ENCODE measurements around the gene NFKBIB.

NFKBIB gene

DNA sequence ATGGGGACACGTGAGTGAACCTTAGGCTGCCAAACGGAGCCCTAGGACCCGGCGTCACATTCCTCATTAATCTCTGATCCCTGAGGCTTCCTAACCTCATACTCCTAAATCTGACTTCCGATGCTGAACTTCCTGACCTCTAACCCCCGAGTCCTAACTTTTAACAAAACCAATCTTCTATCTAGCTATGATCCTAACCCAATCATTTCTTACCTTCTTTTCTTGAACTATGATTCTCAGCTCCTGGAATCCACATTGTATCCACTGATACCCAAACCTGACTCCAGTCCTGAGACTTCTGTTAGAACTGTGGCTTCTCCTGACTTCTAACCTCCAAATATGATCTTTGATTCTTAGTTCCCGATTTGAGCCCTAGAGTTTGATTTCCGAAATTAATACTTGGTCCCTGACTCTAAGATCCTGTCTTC is 447 bp downstream of the NFKBIB start:
- in situ Hi-C loops (cut with MboI; ENCODE audit: low pct_unique_long_range_greater_than_20kb, low sequenced_read_pairs) = no loop called here
- no peak for DNase-seq

DNA sequence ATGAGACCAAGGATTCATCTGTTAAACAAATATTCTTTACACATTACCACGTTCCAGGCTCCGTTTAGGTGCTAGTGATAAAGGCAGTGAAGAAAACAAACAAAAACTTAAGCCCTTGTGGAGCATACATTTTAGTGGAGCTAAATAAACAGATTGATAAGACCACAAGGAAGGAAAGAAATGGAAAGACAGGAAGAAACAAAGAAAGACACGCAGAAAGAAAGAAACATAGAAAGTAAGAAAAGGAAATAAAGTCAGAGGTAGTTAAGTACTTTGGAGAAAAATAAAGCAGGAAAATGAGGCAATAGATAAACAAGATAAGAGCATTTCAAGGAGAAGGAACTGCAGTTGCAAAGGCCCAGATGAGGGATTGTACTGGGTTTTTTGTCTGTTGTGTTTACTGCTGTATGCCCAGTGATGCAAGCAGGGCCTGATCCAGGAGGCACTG is 998 bp downstream of the NFKBIB start:
- in situ Hi-C loops (cut with MboI; ENCODE audit: low pct_unique_long_range_greater_than_20kb, low sequenced_read_pairs) = no loop called here
- peak; percentile 16 for DNase-seq

DNA sequence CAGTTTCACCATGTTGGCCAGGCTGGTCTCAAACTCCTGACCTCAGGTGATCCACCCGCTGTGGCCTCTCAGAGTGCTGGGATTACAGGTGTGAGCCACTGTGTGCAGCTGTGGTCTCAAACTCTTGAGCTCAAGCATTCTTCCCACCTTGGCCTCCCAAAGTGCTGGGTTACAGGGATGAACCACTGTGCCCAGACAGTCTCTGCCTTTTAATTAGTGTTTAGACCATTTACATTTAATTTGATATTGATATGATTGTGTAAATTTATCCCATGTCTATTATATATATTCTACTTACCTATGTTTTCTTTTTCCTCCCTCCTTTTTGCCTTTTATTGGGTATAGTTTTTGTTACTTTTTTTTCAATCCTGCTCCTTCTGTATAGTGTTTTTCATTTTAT is 1.9 kb downstream of the NFKBIB start:
- in situ Hi-C loops (cut with MboI; ENCODE audit: low pct_unique_long_range_greater_than_20kb, low sequenced_read_pairs) = no loop called here
- DNase-seq = no peak

DNA sequence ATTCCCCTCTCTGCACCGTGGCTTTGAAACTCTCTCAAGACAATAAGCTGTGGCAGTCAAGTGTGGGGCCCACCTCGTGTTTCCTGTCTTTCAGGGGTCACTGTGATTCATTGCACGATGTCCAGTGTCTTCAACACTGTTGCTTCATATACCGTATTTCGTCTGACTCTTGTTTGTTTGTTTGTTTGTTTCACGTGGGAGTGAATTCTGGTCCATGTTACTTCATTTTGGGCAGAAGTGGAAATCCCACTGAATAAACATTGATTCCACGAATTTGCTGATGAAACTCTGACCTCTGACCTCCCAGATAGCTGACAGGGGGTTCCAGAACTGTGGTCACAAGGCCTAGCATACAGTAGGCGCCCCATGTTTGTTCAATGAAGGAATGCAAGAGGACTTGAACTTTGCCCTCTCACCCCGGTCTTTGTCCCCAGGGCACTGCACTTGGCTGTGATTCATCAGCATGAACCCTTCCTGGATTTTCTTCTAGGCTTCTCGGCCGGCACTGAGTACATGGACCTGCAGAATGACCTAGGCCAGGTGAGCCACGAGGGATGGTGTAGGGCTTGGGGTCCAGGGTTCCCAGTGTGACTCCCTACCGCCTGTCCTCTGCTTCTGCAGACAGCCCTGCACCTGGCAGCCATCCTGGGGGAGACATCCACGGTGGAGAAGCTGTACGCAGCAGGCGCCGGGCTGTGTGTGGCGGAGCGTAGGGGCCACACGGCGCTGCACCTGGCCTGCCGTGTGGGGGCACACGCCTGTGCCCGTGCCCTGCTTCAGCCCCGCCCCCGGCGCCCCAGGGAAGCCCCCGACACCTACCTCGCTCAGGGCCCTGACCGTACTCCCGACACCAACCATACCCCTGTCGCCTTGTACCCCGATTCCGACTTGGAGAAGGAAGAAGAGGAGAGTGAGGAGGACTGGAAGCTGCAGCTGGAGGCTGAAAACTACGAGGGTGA is 5.1 kb downstream of the NFKBIB start:
- no peak for DNase-seq
- in situ Hi-C loops (cut with MboI; ENCODE audit: low pct_unique_long_range_greater_than_20kb, low sequenced_read_pairs) = no loop called here

DNA sequence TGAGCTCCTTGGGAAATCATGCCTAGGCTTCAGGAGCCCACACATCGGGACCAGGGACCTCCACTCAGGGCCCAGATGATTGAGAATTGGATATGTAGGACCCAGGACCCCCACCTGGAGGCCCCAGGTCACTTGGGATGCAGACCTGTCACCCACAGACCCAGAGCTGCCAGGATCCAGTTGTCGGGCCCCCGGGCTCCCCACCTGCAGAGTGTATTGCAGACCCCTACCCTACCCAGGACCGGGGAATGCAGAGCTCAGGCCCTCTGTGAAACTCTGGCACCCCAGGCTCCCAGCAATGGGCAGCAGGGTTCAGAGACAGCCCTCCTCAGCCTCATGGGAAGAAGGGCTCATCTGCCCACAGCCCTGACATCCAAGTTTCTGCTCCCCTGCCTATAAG is 5.9 kb downstream of the NFKBIB start:
- DNase-seq = no peak
- in situ Hi-C loops (cut with MboI; ENCODE audit: low pct_unique_long_range_greater_than_20kb, low sequenced_read_pairs) = no loop called here

DNA sequence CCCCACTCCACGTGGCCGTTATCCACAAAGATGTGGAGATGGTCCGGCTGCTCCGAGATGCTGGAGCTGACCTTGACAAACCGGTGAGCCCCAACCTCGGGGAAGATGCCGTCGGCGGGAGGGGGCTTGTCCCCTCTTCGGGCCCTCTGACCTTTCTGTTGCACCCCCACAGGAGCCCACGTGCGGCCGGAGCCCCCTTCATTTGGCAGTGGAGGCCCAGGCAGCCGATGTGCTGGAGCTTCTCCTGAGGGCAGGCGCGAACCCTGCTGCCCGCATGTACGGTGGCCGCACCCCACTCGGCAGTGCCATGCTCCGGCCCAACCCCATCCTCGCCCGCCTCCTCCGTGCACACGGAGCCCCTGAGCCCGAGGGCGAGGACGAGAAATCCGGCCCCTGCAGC is 7.5 kb downstream of the NFKBIB start:
- DNase-seq = no peak
- in situ Hi-C loops (cut with MboI; ENCODE audit: low pct_unique_long_range_greater_than_20kb, low sequenced_read_pairs) = no loop called here

DNA sequence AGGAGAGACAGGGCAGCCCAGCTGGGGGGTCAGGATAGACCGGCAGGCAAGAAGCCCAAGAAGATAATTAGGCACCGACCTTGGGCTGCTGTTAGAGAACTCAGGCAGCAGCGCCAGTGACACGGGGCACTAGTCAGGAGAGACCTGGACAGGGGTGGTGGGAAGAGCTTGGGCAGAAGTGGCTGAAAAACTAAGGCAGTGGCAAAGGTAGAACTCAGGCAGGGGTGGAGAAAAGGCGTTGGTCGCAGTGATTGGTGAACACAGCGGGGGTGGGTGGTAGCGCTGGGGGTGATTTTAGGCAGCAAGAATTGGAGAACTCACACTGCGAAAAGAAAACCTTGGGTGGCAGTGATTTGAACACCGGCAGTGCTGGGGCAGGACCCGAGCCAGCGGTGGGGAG is 7.9 kb downstream of the NFKBIB start:
- in situ Hi-C loops (cut with MboI; ENCODE audit: low pct_unique_long_range_greater_than_20kb, low sequenced_read_pairs) = no loop called here
- no peak for DNase-seq

DNA sequence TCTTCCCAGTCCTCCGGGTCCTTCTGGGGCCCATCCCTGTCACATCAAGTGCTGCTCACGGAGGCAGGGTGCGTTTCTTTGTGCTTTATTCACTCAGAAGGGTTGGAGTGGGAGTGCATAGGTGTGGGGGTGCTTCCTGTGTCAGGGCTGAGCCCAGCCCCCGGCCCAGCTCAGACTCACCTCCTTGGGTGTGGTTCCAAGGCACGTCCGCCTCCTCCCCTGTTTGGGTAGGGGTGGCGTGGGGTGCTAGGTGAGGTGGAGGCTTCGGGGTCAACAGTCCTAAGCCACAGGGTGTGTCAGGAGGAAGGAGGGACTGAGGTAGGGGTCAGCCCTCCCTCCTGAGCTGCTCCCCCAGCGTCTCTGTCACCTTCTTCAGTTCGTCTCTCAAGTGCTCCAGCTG is 9.1 kb downstream of the NFKBIB start:
- in situ Hi-C loops (cut with MboI; ENCODE audit: low pct_unique_long_range_greater_than_20kb, low sequenced_read_pairs) = no loop called here
- DNase-seq = no peak

DNA sequence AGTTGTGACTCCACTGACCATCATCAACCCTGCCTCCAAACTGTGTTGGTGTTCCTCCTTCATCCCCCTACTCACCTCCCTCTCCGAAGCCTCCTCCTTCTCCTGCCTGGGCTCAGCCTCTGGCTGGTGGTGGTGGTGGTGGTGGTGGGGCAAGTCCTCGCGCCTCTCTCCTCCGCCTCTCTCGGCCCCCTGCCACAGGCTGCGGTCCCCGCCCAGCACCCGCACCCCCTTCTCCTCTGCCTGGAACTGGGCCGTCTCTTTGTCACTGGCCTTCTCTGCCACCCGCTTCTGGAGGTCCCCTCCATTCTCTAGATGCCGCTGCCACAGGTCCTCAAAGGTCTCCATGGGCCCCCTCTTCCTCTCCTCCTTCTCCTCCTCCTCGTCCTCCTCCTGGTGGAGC is 10.7 kb downstream of the NFKBIB start:
- in situ Hi-C loops (cut with MboI; ENCODE audit: low pct_unique_long_range_greater_than_20kb, low sequenced_read_pairs) = no loop called here
- no peak for DNase-seq

DNA sequence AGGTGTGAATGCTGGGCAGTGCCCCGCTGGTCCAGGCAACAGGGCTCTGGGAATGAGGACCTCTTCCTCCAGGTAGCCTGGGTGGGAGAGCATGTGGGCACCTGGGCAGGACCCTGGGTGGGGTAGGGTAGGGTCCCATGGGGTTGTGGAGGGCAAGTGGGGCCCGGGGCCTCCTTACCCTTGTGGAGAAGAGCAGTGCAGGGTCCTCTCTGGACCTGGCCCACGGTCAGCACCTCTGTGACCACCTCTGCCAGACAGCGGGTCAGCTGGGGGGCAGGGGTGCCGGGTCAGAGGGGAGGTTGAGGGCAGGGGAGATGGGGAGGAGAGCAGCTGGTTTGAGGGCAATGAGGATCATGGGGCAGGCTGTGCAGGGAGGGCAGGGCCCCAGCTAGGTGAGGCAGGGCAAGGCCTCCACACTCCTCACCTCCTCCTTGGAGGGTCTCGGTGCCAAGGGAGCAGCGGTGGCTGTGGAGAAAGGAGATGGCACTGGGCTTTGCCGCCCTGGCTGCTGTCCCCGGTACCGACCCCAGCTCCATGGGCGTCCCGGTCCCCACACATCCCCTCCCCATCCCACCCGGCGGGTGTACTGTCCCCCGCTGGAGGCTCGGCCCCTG is 11.7 kb downstream of the NFKBIB start:
- in situ Hi-C loops (cut with MboI; ENCODE audit: low pct_unique_long_range_greater_than_20kb, low sequenced_read_pairs) = no loop called here
- no peak for DNase-seq

DNA sequence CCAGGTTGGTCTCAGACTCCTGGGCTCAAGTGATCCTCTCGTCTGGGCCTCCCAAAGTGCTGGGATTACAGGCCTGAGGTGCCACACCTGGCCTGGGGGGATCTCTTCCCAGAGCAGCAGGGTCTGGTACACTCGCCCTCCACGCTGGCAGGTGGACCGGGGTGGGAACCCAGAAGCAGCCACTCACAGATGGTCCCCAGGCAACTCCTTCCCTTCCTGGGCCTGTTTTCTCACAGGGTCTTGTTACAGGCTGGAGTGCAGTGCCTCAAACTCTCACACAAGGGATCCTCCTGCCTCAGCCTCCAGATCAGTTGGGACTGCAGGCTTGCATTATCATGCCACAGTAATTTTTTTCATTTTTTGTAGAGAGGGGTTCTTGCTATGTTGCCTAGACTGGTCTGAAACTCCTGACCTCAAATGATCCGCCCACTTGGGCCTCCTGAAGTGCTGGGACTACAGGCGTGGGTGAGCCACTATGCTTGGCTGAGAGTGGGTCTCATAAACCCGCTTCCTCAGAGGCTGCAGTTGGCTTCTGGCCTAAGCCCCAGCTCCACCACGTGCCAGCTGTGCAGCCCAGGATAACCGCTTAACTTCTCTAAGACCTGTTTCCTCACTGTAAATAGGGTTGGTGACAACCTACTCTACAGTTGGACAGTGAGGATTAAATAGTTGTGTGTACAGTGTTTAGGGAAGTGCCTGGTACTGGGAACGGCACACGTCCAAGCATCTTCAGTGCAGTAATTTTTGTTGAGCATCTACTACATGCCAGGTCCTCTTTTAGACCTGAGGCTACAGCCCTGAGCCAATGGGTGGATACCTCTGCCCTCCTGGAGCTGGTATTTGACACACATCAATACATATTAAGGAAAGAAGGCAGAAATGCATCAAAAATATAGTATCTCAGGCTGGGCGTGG is 13.1 kb downstream of the NFKBIB start:
- peak; percentile 58 for DNase-seq
- in situ Hi-C loops (cut with MboI; ENCODE audit: low pct_unique_long_range_greater_than_20kb, low sequenced_read_pairs) = no loop called here

DNA sequence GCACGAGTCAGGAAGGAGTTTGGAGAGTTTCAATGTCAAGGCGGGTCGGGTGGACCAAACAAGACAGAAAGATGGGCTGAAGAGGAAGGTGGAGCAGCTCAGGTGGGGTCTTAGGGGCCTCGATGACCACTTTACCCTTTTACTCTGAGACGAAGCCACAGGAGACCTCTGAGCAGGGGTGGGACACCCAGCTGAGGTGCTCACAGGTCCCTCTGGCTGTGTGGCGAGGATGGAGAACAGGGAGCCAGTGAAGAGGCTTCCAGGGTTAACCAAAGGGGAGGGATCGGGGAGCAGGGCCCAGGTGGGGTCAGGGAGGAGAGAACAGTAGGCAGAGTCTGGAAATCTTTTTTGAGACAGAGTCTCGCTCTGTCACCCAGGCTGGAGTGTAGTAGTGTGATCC is 14.2 kb downstream of the NFKBIB start:
- in situ Hi-C loops (cut with MboI; ENCODE audit: low pct_unique_long_range_greater_than_20kb, low sequenced_read_pairs) = no loop called here
- DNase-seq = no peak

DNA sequence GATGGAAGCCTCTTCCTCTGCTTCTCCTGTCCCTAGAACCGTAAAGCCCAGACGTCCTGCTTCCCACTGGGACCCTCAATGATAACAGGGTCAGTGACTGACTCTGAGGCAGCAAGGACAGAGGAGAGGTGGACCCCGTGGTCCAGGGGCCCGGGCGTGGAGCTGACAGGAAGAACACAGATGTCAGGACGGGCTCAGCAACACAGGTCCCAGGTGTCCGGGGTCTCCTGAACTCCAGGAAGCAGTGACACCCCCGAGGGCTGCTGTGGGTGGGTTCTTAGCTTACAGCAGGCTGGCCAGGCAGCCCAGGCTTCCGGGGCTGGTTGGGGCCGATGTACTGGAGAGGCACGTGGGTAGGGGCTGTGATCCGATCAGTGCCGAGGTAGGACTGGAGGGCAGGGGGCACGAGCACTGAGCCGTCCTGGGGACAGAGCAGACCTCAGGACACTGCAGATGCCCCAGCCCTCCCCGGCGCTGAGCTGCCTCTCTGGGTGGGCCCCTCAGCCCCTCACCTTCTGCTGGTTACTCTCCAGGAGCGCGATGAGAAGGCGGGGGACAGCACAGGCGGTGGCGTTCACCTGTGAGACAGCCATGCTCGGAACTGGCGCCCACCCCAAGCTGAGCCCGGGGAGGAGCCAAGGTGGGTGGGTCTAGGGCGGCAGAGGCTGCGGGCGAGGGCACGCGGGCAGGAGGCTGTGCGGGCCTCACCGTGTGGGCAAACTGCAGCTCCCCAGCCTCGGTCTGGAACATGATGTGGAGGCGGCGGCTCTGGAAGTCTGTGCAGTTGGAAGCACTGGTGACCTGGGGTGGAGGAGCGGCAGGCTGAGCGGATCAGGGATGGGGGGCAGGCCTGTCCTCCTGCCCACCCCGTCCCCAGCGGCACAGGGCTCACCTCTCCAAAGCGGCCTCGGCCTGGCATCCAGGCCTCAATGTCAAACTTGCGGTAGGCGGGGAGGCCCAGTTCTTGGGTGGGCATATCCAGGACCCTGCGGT is 15.9 kb downstream of the NFKBIB start:
- in situ Hi-C loops (cut with MboI; ENCODE audit: low pct_unique_long_range_greater_than_20kb, low sequenced_read_pairs) = no loop called here

DNA sequence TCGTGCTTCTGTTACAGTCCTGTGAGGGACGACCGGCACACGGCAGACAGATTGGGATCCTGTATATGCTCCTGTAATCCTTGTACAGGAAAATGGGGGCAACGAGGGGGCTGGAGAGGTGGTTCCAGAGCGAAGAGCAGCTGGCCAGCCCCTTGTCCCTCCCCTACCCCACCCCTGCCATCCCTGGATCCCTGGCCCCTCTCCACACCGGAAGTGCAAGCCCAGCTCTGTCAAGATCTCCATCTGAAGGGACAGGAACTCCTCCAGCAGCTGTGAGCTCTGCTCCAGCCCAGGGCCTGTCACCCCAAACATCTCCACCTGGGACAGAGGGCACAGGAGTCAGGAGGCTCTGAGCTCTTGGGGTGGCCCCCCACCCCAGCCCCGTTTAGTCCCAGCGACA is 17.7 kb downstream of the NFKBIB start:
- DNase-seq = no peak
- in situ Hi-C loops (cut with MboI; ENCODE audit: low pct_unique_long_range_greater_than_20kb, low sequenced_read_pairs) = no loop called here

More for the DNA sequence above, 15.9 kb downstream of the NFKBIB start:
- DNase-seq = no peak

DNA sequence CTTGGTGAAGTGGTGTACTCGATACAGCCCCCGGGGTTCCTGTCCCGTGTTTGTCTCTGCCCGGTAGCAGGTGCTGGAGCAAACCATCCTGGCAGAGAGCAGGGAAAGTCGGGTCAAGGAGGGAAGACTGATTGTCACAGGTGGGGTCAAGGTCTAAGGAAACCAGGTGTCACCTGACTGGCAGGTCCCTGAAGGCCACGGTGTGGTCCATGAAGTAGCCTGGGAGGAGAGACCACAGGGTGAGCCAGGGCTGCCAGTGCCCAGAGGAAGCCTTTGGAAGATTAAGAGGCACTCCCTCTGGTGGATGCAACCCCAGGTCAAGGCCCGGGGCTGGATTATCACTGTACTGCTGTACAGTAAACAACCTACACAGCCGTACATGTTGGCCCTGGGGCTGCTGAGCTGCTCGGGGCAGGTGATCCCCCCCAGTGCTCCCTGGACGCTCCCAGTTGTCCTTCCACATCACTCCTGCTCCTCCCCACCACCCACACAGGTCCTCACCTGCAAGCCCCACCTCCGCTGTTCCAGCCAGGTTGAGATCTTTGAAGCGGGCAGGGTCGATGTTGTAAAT is 18.2 kb downstream of the NFKBIB start:
- in situ Hi-C loops (cut with MboI; ENCODE audit: low pct_unique_long_range_greater_than_20kb, low sequenced_read_pairs) = no loop called here

DNA sequence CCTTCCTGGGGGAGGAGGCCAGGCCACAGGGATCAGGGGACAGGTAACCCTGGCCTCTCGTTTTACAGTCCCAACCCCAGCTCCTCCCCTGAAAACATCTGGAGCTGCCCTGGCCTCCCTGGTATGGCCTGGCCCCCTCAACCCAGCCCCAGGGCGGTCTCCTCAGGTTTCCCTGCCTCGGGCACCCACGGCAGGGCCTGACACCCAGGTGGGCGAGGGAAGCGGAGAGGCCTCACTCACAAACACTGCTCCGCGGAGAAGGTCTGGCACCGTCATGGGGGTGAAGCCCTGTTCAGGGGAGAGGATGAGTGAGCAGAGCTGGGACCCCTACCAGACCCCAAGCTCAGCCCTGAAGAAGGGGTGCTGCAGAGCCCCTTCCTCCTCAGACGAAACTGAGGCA is 18.8 kb downstream of the NFKBIB start:
- in situ Hi-C loops (cut with MboI; ENCODE audit: low pct_unique_long_range_greater_than_20kb, low sequenced_read_pairs) = no loop called here
- DNase-seq = no peak

More for the DNA sequence above, 18.2 kb downstream of the NFKBIB start:
- no peak for DNase-seq

DNA sequence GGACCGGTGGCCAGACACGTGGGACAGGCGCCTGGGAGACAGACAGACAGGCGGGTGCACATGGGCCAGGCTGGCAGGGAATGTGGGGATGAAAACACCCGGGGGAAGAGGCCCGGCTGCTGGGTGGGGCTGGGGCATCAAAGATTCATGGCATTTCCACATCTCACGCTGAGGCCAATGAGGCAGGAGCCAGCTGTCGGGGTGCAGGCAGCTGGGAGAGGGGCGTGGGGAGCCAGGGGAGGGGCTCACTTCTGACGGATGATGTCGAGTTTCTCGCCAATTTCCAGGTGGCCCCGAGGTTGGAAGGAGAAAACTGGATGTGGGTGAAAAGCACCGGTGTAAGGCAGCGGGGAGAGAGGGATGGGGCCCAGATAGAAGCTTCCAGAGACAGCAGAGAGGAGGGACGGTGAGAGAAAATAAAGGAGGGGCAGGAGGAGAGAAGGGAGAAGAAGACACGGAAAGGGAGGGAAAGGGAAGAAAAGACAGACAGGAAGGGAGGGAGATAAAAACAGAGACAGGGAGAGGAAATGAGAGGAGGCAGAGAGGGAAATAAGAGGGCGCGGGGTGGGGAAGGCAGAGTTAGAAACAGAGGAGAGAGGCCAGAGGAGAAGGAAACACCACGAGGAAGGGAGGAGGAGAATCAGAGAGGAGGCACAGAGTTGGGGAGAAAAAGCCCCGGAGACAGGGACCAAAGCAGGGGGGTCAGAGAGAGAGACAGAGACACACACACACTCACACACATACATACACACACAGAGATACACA is 20.2 kb downstream of the NFKBIB start:
- in situ Hi-C loops (cut with MboI; ENCODE audit: low pct_unique_long_range_greater_than_20kb, low sequenced_read_pairs) = no loop called here
- no peak for DNase-seq
